HEK293T (cell line): ENCODE measurements around the gene LMO7.

Source experiments
- ARNT ChIP-seq: fragments of 450-650 bp; IDR thresholded peaks from 2 replicates; pipeline ENCODE4 v1.6.1; 2017; ENCODE audit warnings: mild to moderate bottlenecking
- BHLHE40 ChIP-seq: fragments of 450-650 bp; IDR thresholded peaks from 2 replicates; pipeline ENCODE4 v1.6.1; 2016; ENCODE audit warnings: mild to moderate bottlenecking, moderate library complexity, borderline replicate concordance
- CTBP1 ChIP-seq: fragments of 450-650 bp; IDR thresholded peaks from 2 replicates; pipeline ENCODE4 v1.6.1; 2016; ENCODE audit warnings: borderline replicate concordance
- ELF4 ChIP-seq: fragments of 450-650 bp; IDR thresholded peaks from 2 replicates; pipeline ENCODE4 v1.6.1; 2017; ENCODE audit warnings: antibody characterized with exemption
- FOXA1 ChIP-seq: fragments of 450-650 bp; IDR thresholded peaks from 2 replicates; pipeline ENCODE4 v1.6.1; 2016; ENCODE audit warnings: mild to moderate bottlenecking
- FOXK2 ChIP-seq: fragments of 450-650 bp; IDR thresholded peaks from 2 replicates; pipeline ENCODE4 v1.6.1; 2016; ENCODE audit warnings: mild to moderate bottlenecking
- FOXM1 ChIP-seq: fragments of 450-650 bp; IDR thresholded peaks from 2 replicates; pipeline ENCODE4 v1.6.1; 2017; ENCODE audit warnings: mild to moderate bottlenecking, borderline replicate concordance
- HDGF ChIP-seq: fragments of 450-650 bp; IDR thresholded peaks from 2 replicates; pipeline ENCODE4 v1.6.1; 2017; ENCODE audit warnings: antibody characterized with exemption, borderline replicate concordance
- LEF1 ChIP-seq: fragments of 450-650 bp; IDR thresholded peaks from 2 replicates; pipeline ENCODE4 v1.6.1; 2017; ENCODE audit warnings: mild to moderate bottlenecking, borderline replicate concordance
- NFRKB ChIP-seq: fragments of 450-650 bp; IDR thresholded peaks from 2 replicates; pipeline ENCODE4 v1.6.1; 2016; ENCODE audit warnings: mild to moderate bottlenecking, moderate library complexity
- PKNOX1 ChIP-seq: fragments of 450-650 bp; IDR thresholded peaks from 2 replicates; pipeline ENCODE4 v1.6.1; 2016
- SP1 ChIP-seq: fragments of 450-650 bp; IDR thresholded peaks from 2 replicates; pipeline ENCODE4 v1.6.1; 2017
- SUZ12 ChIP-seq: fragments of 450-650 bp; IDR thresholded peaks from 2 replicates; pipeline ENCODE4 v1.6.1; 2016; ENCODE audit warnings: mild to moderate bottlenecking
- ZNF384 ChIP-seq: fragments of 450-650 bp; IDR thresholded peaks from 2 replicates; pipeline ENCODE4 v1.6.1; 2016

- TF ChIP-seq SUZ12 = no peak
- no peak for TF ChIP-seq BHLHE40
- no peak for TF ChIP-seq FOXA1
- no peak for TF ChIP-seq SP1
- no peak for TF ChIP-seq FOXK2
- no peak for TF ChIP-seq ELF4
- no peak for TF ChIP-seq FOXM1
- no peak for TF ChIP-seq ZNF384
- no peak for TF ChIP-seq PKNOX1
- TF ChIP-seq ARNT = no peak
- no peak for TF ChIP-seq HDGF
- no peak for TF ChIP-seq CTBP1
- no peak for TF ChIP-seq NFRKB
- no peak for TF ChIP-seq LEF1
Observed at GRCh38 chr13:75738841-75739240, 102.7 kb downstream of the LMO7 start.
